GM19043 (cell line): Measurements from ENCODE around the gene FBXL17.
"Not testable (repeated sequence)": the region's sequence is repeated elsewhere in the genome, so short reads cannot be mapped to it uniquely, and the experiment has no call there.

Source experiments
- ATAC-seq: cut with Tn5 transposase; IDR thresholded peaks from one replicate; pipeline ENCODE4 v1.9.1; 2021; ENCODE audit warnings: low read depth; ENCODE audit not compliant: unreplicated experiment

Gene FBXL17

GRCh38 chr5:108381954-108382783, at the start of gene FBXL17:
Gene FBXL17, minus strand, starts transcription at chr5:108382098.
- peak; percentile 65 for ATAC-seq

- no peak for ATAC-seq
Observed at GRCh38 chr5:108430931-108431608, 49.2 kb upstream of the FBXL17 start.

- no peak for ATAC-seq
Observed at GRCh38 chr5:108421713-108422112, 39.8 kb upstream of the FBXL17 start.

- ATAC-seq, result no peak
Observed at GRCh38 chr5:108420755-108421154, 38.9 kb upstream of the FBXL17 start.

GRCh38 chr5:108420158-108420557, 38.3 kb upstream of the FBXL17 start:
- ATAC-seq, result no peak

- no peak for ATAC-seq
Observed at GRCh38 chr5:108418197-108418596, 36.3 kb upstream of the FBXL17 start.

GRCh38 chr5:108417166-108417670, 35.3 kb upstream of the FBXL17 start:
- ATAC-seq, result no peak

- no peak for ATAC-seq
Observed at GRCh38 chr5:108415726-108416125, 33.8 kb upstream of the FBXL17 start.

GRCh38 chr5:108409786-108410185, 27.9 kb upstream of the FBXL17 start:
- ATAC-seq, result no peak

- not testable (repeated sequence) for ATAC-seq
Observed at GRCh38 chr5:108405201-108405600, 23.3 kb upstream of the FBXL17 start.

- ATAC-seq, result no peak
Observed at GRCh38 chr5:108398964-108399363, 17.1 kb upstream of the FBXL17 start.

GRCh38 chr5:108396837-108397236, 14.9 kb upstream of the FBXL17 start:
- ATAC-seq, result not testable (repeated sequence)

- no peak for ATAC-seq
Observed at GRCh38 chr5:108387758-108388157, 5.9 kb upstream of the FBXL17 start.

GRCh38 chr5:108386345-108387061, 4.6 kb upstream of the FBXL17 start:
- ATAC-seq, result no peak

GRCh38 chr5:108384741-108385140, 2.8 kb upstream of the FBXL17 start:
- no peak for ATAC-seq

GRCh38 chr5:108382784-108383330, 959 bp upstream of the FBXL17 start:
- ATAC-seq, result peak; percentile 9

- ATAC-seq, result peak; percentile 36
Observed at GRCh38 chr5:108381350-108381953, 446 bp downstream of the FBXL17 start.

- ATAC-seq, result peak; percentile 25
Observed at GRCh38 chr5:108380531-108381349, 1.2 kb downstream of the FBXL17 start.

- ATAC-seq, result no peak
Observed at GRCh38 chr5:108379722-108380530, 2.0 kb downstream of the FBXL17 start.
